HCT116 (cell line): ENCODE results near the gene SGPP2. TPM values are rescaled to one million over a fixed set of nuclear protein-coding genes. Genes with fewer than 3 reads are reported as not detected.

Experiments
- ATAC-seq: fragments of 200-7000 bp; cut with Tn5 transposase; 2 replicates; pipeline ENCODE4 v1.9.1; 2020; ENCODE audit warnings: mild to moderate bottlenecking, moderate library complexity
- BruUV-seq: library from RNA; stranded (reverse); fragments of 400-500 nt; replicated peaks from 2 replicates; lab custom pipeline; 2021; lab: Mats Ljungman, UMichigan
- CTCF ChIA-PET: fragments of 300-600 bp; sonication (Branson Sonifier 250); formaldehyde crosslinking; loops from one replicate; lab custom pipeline; 2021; ENCODE audit warnings: antibody characterized with exemption; lab: Charles Lee
- POLR2A ChIA-PET: fragments of 300-600, 350-600 bp; sonication (Branson Sonifier 250); formaldehyde crosslinking; loops from one replicate; lab custom pipeline; 2021; ENCODE audit warnings: antibody characterized with exemption; lab: Charles Lee
- RAD21 ChIA-PET, 2 experiments: fragments of 300-600 bp; sonication (Branson Sonifier 250); formaldehyde crosslinking; loops; one replicate each; lab custom pipeline; 2023; ENCODE audit warnings: low total read pairs in 2 of 2; ENCODE audit not compliant: uncharacterized antibody in 2 of 2, unreplicated experiment in 2 of 2, low non-redundant PET in 1 of 2; lab: Charles Lee
- DNase-seq: peaks from one replicate; pipeline ENCODE4 v3.0.0-alpha.2; 2010; ENCODE audit warnings: low read depth, low spot score
- H2AFZ ChIP-seq: fragments of 200-600 bp; shearing (Covaris generic), sonication (generic); 2 replicates; pipeline ENCODE4 v1.6.1; 2017; ENCODE audit warnings: low read depth, mixed run types, mixed read lengths, antibody characterized with exemption, low read length; ENCODE audit not compliant: poor library complexity, severe bottlenecking
- H3K27ac ChIP-seq: 2 replicates; pipeline ENCODE4 v1.5.1; 2012; ENCODE audit warnings: low read depth, low read length
- H3K27me3 ChIP-seq: fragments of 200-600 bp; sonication (generic); 2 replicates; pipeline ENCODE4 v1.6.1; 2016; ENCODE audit warnings: mixed run types, low read length, mixed read lengths; ENCODE audit not compliant: insufficient read depth
- H3K36me3 ChIP-seq, 2 experiments: fragments of 200-500 bp in 1 of 2; fragments of 200-600 bp in 1 of 2; sonication (Bioruptor generic) in 1 of 2; sonication (generic) in 1 of 2; 2 replicates each; pipeline versions ENCODE4 v1.5.1 to v1.6.1; 2014 to 2016; ENCODE audit warnings: low read length in 2 of 2, inconsistent platforms in 1 of 2, mixed read lengths in 1 of 2, mixed run types in 1 of 2; ENCODE audit not compliant: insufficient read depth in 2 of 2, control insufficient read depth in 1 of 2
- H3K4me1 ChIP-seq, 2 experiments: fragments of 200-600 bp in 1 of 2; sonication (generic) in 1 of 2; 2 replicates each; pipeline versions ENCODE4 v1.5.1 to v1.6.1; 2012 to 2017; ENCODE audit warnings: low read length in 2 of 2, inconsistent platforms in 1 of 2, mild to moderate bottlenecking in 1 of 2, mixed read lengths in 1 of 2, mixed run types in 1 of 2, moderate library complexity in 1 of 2; ENCODE audit not compliant: insufficient read depth in 2 of 2, control insufficient read depth in 1 of 2
- H3K4me2 ChIP-seq: fragments of 200-600 bp; sonication (generic); 2 replicates; pipeline ENCODE4 v1.6.1; 2017; ENCODE audit warnings: mixed run types, low read length, mixed read lengths
- H3K4me3 ChIP-seq, 2 experiments: fragments of 200-600 bp in 1 of 2; sonication (generic) in 1 of 2; replicated peaks in 1 of 2; 2 replicates each; pipeline ENCODE4 v1.5.1; 2011 to 2016; ENCODE audit warnings: low read length in 2 of 2, control low read depth in 1 of 2, low read depth in 1 of 2, mild to moderate bottlenecking in 1 of 2, mixed read lengths in 1 of 2, mixed run types in 1 of 2
- H3K79me2 ChIP-seq: fragments of 200-600 bp; sonication (generic); 2 replicates; pipeline ENCODE4 v1.6.1; 2017; ENCODE audit warnings: mild to moderate bottlenecking, mixed run types, low read length, moderate library complexity, mixed read lengths; ENCODE audit not compliant: insufficient read depth
- H3K9ac ChIP-seq: fragments of 200-600 bp; sonication (generic); 2 replicates; pipeline ENCODE4 v1.6.1; 2016; ENCODE audit warnings: low read length, mixed read lengths
- H3K9me2 ChIP-seq: fragments of 200-600 bp; sonication (generic), shearing (Covaris generic); 2 replicates; pipeline ENCODE4 v1.6.1; 2017; ENCODE audit warnings: mixed run types, mild to moderate bottlenecking, moderate library complexity; ENCODE audit not compliant: insufficient read depth
- H3K9me3 ChIP-seq, 2 experiments: fragments of 200-500 bp in 1 of 2; fragments of 200-600 bp in 1 of 2; sonication (Bioruptor generic) in 1 of 2; sonication (generic) in 1 of 2; 2 replicates each; pipeline ENCODE4 v1.6.1; 2014 to 2017; ENCODE audit warnings: low read length in 2 of 2, mixed read lengths in 2 of 2, inconsistent platforms in 1 of 2, low read depth in 1 of 2, mild to moderate bottlenecking in 1 of 2, mixed run types in 1 of 2, moderate library complexity in 1 of 2; ENCODE audit not compliant: control insufficient read depth in 1 of 2, insufficient read depth in 1 of 2
- H4K20me1 ChIP-seq: fragments of 200-600 bp; sonication (generic), shearing (Covaris generic); 2 replicates; pipeline ENCODE4 v1.6.1; 2017; ENCODE audit warnings: mixed run types, mild to moderate bottlenecking, moderate library complexity; ENCODE audit not compliant: insufficient read depth
- ATF3 ChIP-seq: IDR thresholded peaks from 2 replicates; pipeline ENCODE4 v1.6.1; 2012
- CBX3 ChIP-seq: IDR thresholded peaks from 2 replicates; pipeline ENCODE4 v1.6.1; 2012; ENCODE audit warnings: low read depth
- ELF1 ChIP-seq: IDR thresholded peaks from 2 replicates; pipeline ENCODE4 v1.6.1; 2012; ENCODE audit warnings: low read depth, borderline replicate concordance
- EZH2 ChIP-seq: fragments of 200-600 bp; sonication (generic); IDR thresholded peaks from 2 replicates; pipeline ENCODE4 v1.6.1; 2017; ENCODE audit warnings: antibody characterized with exemption, mixed run types
- EZH2phosphoT487 ChIP-seq: fragments of 200-600 bp; IDR thresholded peaks from 2 replicates; pipeline ENCODE4 v1.6.1; 2018; ENCODE audit warnings: antibody characterized with exemption, borderline replicate concordance
- FOSL1 ChIP-seq: IDR thresholded peaks from 2 replicates; pipeline ENCODE4 v1.6.1; 2012; ENCODE audit warnings: low read depth
- JUND ChIP-seq: IDR thresholded peaks from 2 replicates; pipeline ENCODE4 v1.6.1; 2012
- MAX ChIP-seq: IDR thresholded peaks from 2 replicates; pipeline ENCODE4 v1.6.1; 2012
- POLR2AphosphoS5 ChIP-seq: IDR thresholded peaks from 2 replicates; pipeline ENCODE4 v1.6.1; 2011; ENCODE audit warnings: mild to moderate bottlenecking, low read depth, low read length, moderate library complexity
- RAD21 ChIP-seq: IDR thresholded peaks from 2 replicates; pipeline ENCODE4 v1.6.1; 2012; ENCODE audit warnings: low read depth, mild to moderate bottlenecking
- REST ChIP-seq: IDR thresholded peaks from 2 replicates; pipeline ENCODE4 v1.6.1; 2012; ENCODE audit warnings: low read depth
- SP1 ChIP-seq: IDR thresholded peaks from 2 replicates; pipeline ENCODE4 v1.6.1; 2012; ENCODE audit warnings: low read depth
- SRF ChIP-seq: IDR thresholded peaks from 2 replicates; pipeline ENCODE4 v1.6.1; 2012; ENCODE audit warnings: low read depth
- ZFX ChIP-seq: fragments of 450-650 bp; IDR thresholded peaks from 2 replicates; pipeline ENCODE4 v1.6.1; 2017
- intact Hi-C: fragments of 100-400 bp; cut with micrococcal nuclease; formaldehyde crosslinking; loops from 2 replicates; pipeline ENCODE4 v1.10.0; 2022
- total RNA-seq: library from RNA; stranded (reverse); gene quantifications from one replicate; pipeline ENCODE4 v1.2.1, GENCODE V29; 2021; ENCODE audit not compliant: unreplicated experiment

SGPP2 gene
- total RNA-seq, 1 experiment from 2014 or later: 1.6 TPM

- POLR2A ChIA-PET: no interaction called here
- TF ChIP-seq ELF1 (no peak), EZH2 (no peak), POLR2AphosphoS5 (no peak), JUND (no peak), MAX (no peak)
- H3K36me3 ChIP-seq: no peaks in the 10 kb centered on the region
- RAD21 ChIA-PET: no interaction called here
- no peaks in the 10 kb centered on the region for H3K9me2 ChIP-seq
- no peak overlapping the region for H3K4me2 ChIP-seq
- H2AFZ ChIP-seq: no peak overlapping the region
- H3K9me3 ChIP-seq: no peaks in the 10 kb centered on the region
- DNase-seq (no peak), ATAC-seq (no peak)
- H3K4me3 ChIP-seq: no peak overlapping the region
- H4K20me1 ChIP-seq: no peaks in the 10 kb centered on the region
- peaks cover 10% of the 10 kb centered on the region; the same call in 1 of the 2 replicates for H3K27me3 ChIP-seq
- CTCF ChIA-PET: no interaction called here
- intact Hi-C loops: no loop called here
- H3K27ac ChIP-seq: no peak overlapping the region
- H3K79me2 ChIP-seq: no peaks in the 10 kb centered on the region
- peaks cover 0 to 13% of the 10 kb centered on the region in 2 experiments; a peak in 2 of 4 replicates for H3K4me1 ChIP-seq
- no TSS peak for BruUV-seq
- no peak overlapping the region for H3K9ac ChIP-seq
These were observed 1.2 kb upstream of the SGPP2 start for GRCh38 chr2:222423186-222423585.

GRCh38 chr2:222423632-222424275 lies 589 bp upstream of the SGPP2 start:
- H3K9ac ChIP-seq: no peak overlapping the region
- peak overlapping the region; percentile 36 to 50 for H3K4me3 ChIP-seq
- H3K27me3 ChIP-seq: peaks cover 10% of the 10 kb centered on the region; the same call in 1 of the 2 replicates
- no peak overlapping the region for H3K27ac ChIP-seq
- DNase-seq (no peak), ATAC-seq (peak; percentile 70)
- CTCF ChIA-PET: no interaction called here
- BruUV-seq: no TSS peak
- POLR2A ChIA-PET: no interaction called here
- peak overlapping the region; percentile 56 for H2AFZ ChIP-seq
- no peaks in the 10 kb centered on the region for H3K79me2 ChIP-seq
- no peaks in the 10 kb centered on the region for H4K20me1 ChIP-seq
- intact Hi-C loops: no loop called here
- peak overlapping the region; percentile 80 for H3K4me2 ChIP-seq
- H3K4me1 ChIP-seq: peaks cover 0 to 13% of the 10 kb centered on the region in 2 experiments; a peak in 2 of 4 replicates
- H3K9me3 ChIP-seq: no peaks in the 10 kb centered on the region
- no peaks in the 10 kb centered on the region for H3K36me3 ChIP-seq
- H3K9me2 ChIP-seq: no peaks in the 10 kb centered on the region
- RAD21 ChIA-PET: no interaction called here
- TF ChIP-seq EZH2 (no peak), FOSL1 (no peak), EZH2phosphoT487 (no peak), ELF1 (no peak), ATF3 (no peak), SP1 (no peak), MAX (no peak), REST (no peak), ZFX (no peak), RAD21 (no peak), CBX3 (no peak), SRF (no peak), JUND (no peak)
